Mesendoderm (in vitro differentiated cells): ENCODE results near the gene YPEL2.
"Not testable (repeated sequence)": the region's sequence is repeated elsewhere in the genome, so short reads cannot be mapped to it uniquely, and the experiment has no call there.

Source experiments
- DNase-seq: peaks from one replicate; pipeline ENCODE4 v3.0.0; 2013
- H2AK5ac ChIP-seq: 2 replicates; pipeline ENCODE4 v1.6.1; 2013; ENCODE audit warnings: low read length, inconsistent platforms
- H2BK120ac ChIP-seq: 2 replicates; pipeline ENCODE4 v1.6.1; 2013; ENCODE audit warnings: low read depth, mild to moderate bottlenecking, low read length, moderate library complexity, mixed read lengths
- H2BK15ac ChIP-seq: replicated peaks from 2 replicates; pipeline ENCODE4 v1.6.1; 2013; ENCODE audit warnings: low read depth, mild to moderate bottlenecking, moderate library complexity
- H2BK5ac ChIP-seq: 2 replicates; pipeline ENCODE4 v1.6.1; 2013; ENCODE audit warnings: low read length, inconsistent platforms
- H3K18ac ChIP-seq: 2 replicates; pipeline ENCODE4 v1.6.1; 2013; ENCODE audit warnings: mild to moderate bottlenecking, low read length, mixed read lengths
- H3K23ac ChIP-seq: one replicate; pipeline ENCODE4 v1.6.1; 2013; ENCODE audit warnings: low read length
- H3K27ac ChIP-seq: 2 replicates; pipeline ENCODE4 v1.5.1; 2013; ENCODE audit warnings: low read depth, mild to moderate bottlenecking, inconsistent platforms, low read length, moderate library complexity
- H3K27me3 ChIP-seq: 2 replicates; pipeline ENCODE4 v1.6.1; 2013; ENCODE audit warnings: low read length, control low read depth, mild to moderate bottlenecking, inconsistent platforms; ENCODE audit not compliant: insufficient read depth, poor library complexity
- H3K36me3 ChIP-seq: 2 replicates; pipeline ENCODE4 v1.6.1; 2013; ENCODE audit warnings: low read length, inconsistent platforms; ENCODE audit not compliant: control insufficient read depth, insufficient read depth
- H3K4ac ChIP-seq: one replicate; pipeline ENCODE4 v1.6.1; 2013; ENCODE audit warnings: low read depth, mild to moderate bottlenecking, low read length, moderate library complexity
- H3K4me1 ChIP-seq: 2 replicates; pipeline ENCODE4 v1.6.1; 2013; ENCODE audit warnings: low read depth, low read length, inconsistent platforms; ENCODE audit not compliant: control insufficient read depth
- H3K4me2 ChIP-seq: 2 replicates; pipeline ENCODE4 v1.6.1; 2013; ENCODE audit warnings: low read length
- H3K4me3 ChIP-seq: 2 replicates; pipeline ENCODE4 v1.5.1; 2013; ENCODE audit warnings: mild to moderate bottlenecking, low read length
- H3K56ac ChIP-seq: one replicate; pipeline ENCODE4 v1.6.1; 2013; ENCODE audit warnings: low read length
- H3K79me1 ChIP-seq: 2 replicates; pipeline ENCODE4 v1.6.1; 2013; ENCODE audit warnings: low read length, inconsistent platforms
- H3K79me2 ChIP-seq: 2 replicates; pipeline ENCODE4 v1.6.1; 2013; ENCODE audit warnings: mild to moderate bottlenecking, low read length; ENCODE audit not compliant: control insufficient read depth, insufficient read depth
- H3K9ac ChIP-seq: 2 replicates; pipeline ENCODE4 v1.6.1; 2013; ENCODE audit warnings: low read length, inconsistent platforms
- H4K5ac ChIP-seq: one replicate; pipeline ENCODE4 v1.6.1; 2013; ENCODE audit warnings: low read length
- H4K8ac ChIP-seq: one replicate; pipeline ENCODE4 v1.6.1; 2013; ENCODE audit warnings: low read depth, mild to moderate bottlenecking, control low read depth, low read length, moderate library complexity
- WGBS: extraction: QIAGEN DNeasy Blood & Tissue Kit; methylation state at CpG from one replicate; pipeline ENCODE4 v1.1.7; 2013; ENCODE audit warnings: low lambda C conversion rate, missing lambda C conversion rate; ENCODE audit not compliant: insufficient coverage; ENCODE audit errors: extremely low coverage; 5-methylcytosine and 5-hydroxymethylcytosine counted together

Gene YPEL2

DNA sequence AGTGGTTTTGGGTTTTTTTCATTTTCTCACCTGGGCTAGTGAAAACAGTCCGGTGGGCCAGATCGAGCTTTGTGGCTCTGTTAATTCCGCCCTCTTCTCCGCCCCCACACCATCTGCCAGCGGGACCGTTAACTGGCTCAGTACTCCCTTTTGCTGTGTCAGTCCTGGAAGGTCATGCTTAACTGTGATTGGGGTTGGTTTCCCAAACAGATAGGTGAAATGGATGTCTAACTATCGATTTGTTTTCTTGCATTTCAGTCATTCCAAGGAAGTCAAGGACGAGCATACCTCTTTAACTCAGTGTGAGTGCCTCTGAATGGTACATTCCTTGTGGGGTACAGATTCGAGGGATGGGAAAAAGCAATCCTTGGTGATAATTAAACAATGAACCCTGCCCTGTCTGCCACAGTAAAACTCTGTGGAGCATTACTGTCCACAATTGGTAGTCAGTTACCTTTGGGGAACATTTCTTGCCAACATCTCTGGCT is 56.7 kb downstream of the YPEL2 start:
- no peak overlapping the region for H2BK15ac ChIP-seq
- H3K4me1 ChIP-seq = no peaks in the 10 kb centered on the region
- no peak overlapping the region for H2BK120ac ChIP-seq
- H3K18ac ChIP-seq = no peak overlapping the region
- H3K23ac ChIP-seq = no peak overlapping the region
- no peak overlapping the region for H3K9ac ChIP-seq
- no peak overlapping the region for H2BK5ac ChIP-seq
- no peak overlapping the region for H4K8ac ChIP-seq
- no peaks in the 10 kb centered on the region for H3K79me1 ChIP-seq
- WGBS = no CpG with 5 or more reads among the region's 9 CpGs
- H2AK5ac ChIP-seq = no peak overlapping the region
- H3K56ac ChIP-seq = no peak overlapping the region
- no peak overlapping the region for H3K4ac ChIP-seq
- H3K27me3 ChIP-seq = no peaks in the 10 kb centered on the region
- no peak overlapping the region for H3K4me2 ChIP-seq
- no peaks in the 10 kb centered on the region for H3K79me2 ChIP-seq
- no peaks in the 10 kb centered on the region for H3K36me3 ChIP-seq
- H3K4me3 ChIP-seq = no peak overlapping the region
- no peak overlapping the region for H3K27ac ChIP-seq
- DNase-seq = no peak
- no peak overlapping the region for H4K5ac ChIP-seq

DNA sequence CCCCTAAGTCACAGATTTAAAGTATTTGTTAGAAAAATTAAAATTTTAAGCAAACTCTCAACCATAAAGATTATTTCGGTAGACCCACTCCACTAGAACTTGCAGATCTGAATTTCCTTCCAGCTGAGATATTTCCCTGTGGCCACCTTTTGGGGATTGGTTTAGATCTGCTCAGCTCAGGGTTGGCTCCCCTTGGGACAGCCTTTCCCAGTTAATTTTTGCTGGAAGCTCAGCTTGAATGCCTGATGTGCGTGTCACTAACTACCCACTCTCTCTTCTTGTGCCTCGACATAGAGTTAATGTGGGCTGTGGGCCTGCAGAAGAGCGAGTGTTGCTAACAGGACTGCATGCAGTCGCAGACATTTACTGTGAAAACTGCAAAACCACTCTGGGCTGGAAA is 57.6 kb downstream of the YPEL2 start:
- no peak overlapping the region for H4K8ac ChIP-seq
- H3K9ac ChIP-seq = no peak overlapping the region
- no peak overlapping the region for H2AK5ac ChIP-seq
- no peak overlapping the region for H3K4me2 ChIP-seq
- no peak for DNase-seq
- no peak overlapping the region for H2BK120ac ChIP-seq
- no peak overlapping the region for H3K4ac ChIP-seq
- no peak overlapping the region for H2BK15ac ChIP-seq
- no peak overlapping the region for H3K18ac ChIP-seq
- H3K27me3 ChIP-seq = no peaks in the 10 kb centered on the region
- H3K4me1 ChIP-seq = no peaks in the 10 kb centered on the region
- H3K79me1 ChIP-seq = no peaks in the 10 kb centered on the region
- no peak overlapping the region for H3K27ac ChIP-seq
- H3K79me2 ChIP-seq = no peaks in the 10 kb centered on the region
- H2BK5ac ChIP-seq = no peak overlapping the region
- no CpG with 5 or more reads among the region's 5 CpGs for WGBS
- no peak overlapping the region for H3K23ac ChIP-seq
- no peak overlapping the region for H3K4me3 ChIP-seq
- H3K36me3 ChIP-seq = no peaks in the 10 kb centered on the region
- no peak overlapping the region for H3K56ac ChIP-seq
- no peak overlapping the region for H4K5ac ChIP-seq

DNA sequence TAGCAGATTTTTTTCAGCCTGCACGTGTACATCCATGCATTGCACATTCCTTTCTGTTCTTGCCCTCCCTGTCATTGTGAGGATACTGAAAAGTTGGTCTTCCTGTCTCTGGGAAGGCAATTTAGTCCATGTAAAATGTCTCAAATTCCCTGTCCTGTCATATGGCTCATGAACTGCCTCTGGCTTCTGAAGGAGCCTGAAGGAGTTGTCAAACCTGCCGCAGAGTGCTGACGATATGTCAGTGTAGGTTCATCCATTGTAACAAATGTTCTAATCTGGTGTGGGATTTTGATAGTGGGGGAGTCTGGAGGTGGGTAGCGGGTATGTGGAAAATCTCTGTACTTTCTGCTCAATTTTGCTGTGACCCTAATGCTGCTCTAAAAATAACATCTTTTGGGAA is 59.6 kb downstream of the YPEL2 start:
- Histone ChIP-seq H3K4me2 (no peak overlapping the region), H2BK120ac (no peak overlapping the region), H3K4me1 (no peaks in the 10 kb centered on the region), H2BK5ac (no peak overlapping the region), H4K8ac (no peak overlapping the region), H3K4me3 (no peak overlapping the region), H3K18ac (no peak overlapping the region), H2AK5ac (no peak overlapping the region), H3K36me3 (no peaks in the 10 kb centered on the region), H3K56ac (no peak overlapping the region), H3K23ac (no peak overlapping the region), H3K4ac (no peak overlapping the region), H3K9ac (no peak overlapping the region), H3K27me3 (no peaks in the 10 kb centered on the region), H3K79me1 (no peaks in the 10 kb centered on the region), H4K5ac (no peak overlapping the region), H2BK15ac (no peak overlapping the region), H3K27ac (no peak overlapping the region), H3K79me2 (no peaks in the 10 kb centered on the region)
- no CpG with 5 or more reads among the region's 4 CpGs for WGBS
- DNase-seq = no peak

DNA sequence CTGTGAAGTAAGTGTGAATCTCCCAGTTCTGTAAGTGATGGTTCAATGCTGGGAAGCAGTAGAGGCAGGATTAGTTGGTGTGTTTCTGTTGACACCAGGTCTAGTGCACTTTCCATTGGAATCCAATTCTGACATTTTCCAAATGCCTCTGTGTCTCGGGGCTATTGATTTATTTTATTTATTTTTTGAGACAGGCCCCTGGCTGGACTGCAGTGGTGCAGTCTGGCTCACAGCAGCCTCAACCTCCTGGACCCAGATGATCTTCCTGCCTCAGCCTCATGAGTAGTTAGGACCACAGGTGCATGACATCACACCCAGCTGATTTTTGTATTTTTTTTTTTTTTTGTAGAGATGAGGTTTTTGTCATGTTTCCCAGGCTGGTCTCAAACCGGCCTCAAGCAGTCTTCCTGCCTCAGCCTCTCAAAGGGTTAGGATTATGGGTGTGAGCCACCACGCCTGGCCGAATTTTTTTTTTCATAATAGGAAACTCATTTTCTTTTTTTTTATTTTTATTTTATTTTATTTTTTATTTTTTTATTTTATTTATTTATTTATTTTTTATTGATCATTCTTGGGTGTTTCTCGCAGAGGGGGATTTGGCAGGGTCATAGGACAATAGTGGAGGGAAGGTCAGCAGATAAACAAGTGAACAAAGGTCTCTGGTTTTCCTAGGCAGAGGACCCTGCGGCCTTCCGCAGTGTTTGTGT is 61.7 kb downstream of the YPEL2 start:
- no peak overlapping the region for H2BK15ac ChIP-seq
- no peak overlapping the region for H2BK120ac ChIP-seq
- WGBS = no CpG with 5 or more reads among the region's 7 CpGs
- no peaks in the 10 kb centered on the region for H3K27me3 ChIP-seq
- H4K5ac ChIP-seq = no peak overlapping the region
- no peak overlapping the region for H3K27ac ChIP-seq
- H3K9ac ChIP-seq = no peak overlapping the region
- DNase-seq = no peak
- H3K4me2 ChIP-seq = no peak overlapping the region
- no peaks in the 10 kb centered on the region for H3K4me1 ChIP-seq
- no peak overlapping the region for H3K18ac ChIP-seq
- H3K79me2 ChIP-seq = no peaks in the 10 kb centered on the region
- H3K4ac ChIP-seq = no peak overlapping the region
- no peak overlapping the region for H4K8ac ChIP-seq
- no peak overlapping the region for H3K4me3 ChIP-seq
- H3K56ac ChIP-seq = no peak overlapping the region
- H2AK5ac ChIP-seq = no peak overlapping the region
- peaks cover 2% of the 10 kb centered on the region for H3K36me3 ChIP-seq
- no peak overlapping the region for H3K23ac ChIP-seq
- H3K79me1 ChIP-seq = no peaks in the 10 kb centered on the region
- H2BK5ac ChIP-seq = no peak overlapping the region

DNA sequence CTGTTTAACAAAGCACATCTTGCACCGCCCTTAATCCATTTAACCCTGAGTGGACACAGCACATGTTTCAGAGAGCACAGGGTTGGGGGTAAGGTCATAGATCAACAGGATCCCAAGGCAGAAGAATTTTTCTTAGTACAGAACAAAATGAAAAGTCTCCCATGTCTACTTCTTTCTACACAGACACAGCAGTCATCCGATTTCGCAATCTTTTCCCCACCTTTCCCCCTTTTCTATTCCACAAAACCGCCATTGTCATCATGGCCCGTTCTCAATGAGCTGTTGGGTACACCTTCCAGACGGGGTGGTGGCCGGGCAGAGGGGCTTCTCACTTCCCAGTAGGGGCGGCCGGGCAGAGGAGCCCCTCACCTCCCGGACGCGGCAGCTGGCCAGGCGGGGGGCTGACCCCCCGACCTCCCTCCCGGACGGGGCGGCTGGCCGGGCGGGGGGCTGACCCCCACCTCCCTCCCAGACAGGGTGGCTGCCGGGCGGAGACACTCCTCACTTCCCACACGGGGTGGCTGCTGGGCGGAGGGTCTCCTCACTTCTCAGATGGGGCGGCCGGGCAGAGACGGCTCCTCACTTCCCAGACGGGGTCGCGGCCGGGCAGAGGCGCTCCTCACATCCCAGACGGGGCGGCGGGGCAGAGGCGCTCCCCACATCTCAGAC is 62.4 kb downstream of the YPEL2 start:
- H3K79me1 ChIP-seq, H3K27me3 ChIP-seq, H3K4me3 ChIP-seq, H2BK120ac ChIP-seq, H3K36me3 ChIP-seq, H2BK5ac ChIP-seq, H3K27ac ChIP-seq, H3K4me1 ChIP-seq, H4K8ac ChIP-seq, DNase-seq, H3K23ac ChIP-seq, H2AK5ac ChIP-seq, H3K18ac ChIP-seq, H3K9ac ChIP-seq, H3K56ac ChIP-seq, H4K5ac ChIP-seq, H3K4me2 ChIP-seq, H3K79me2 ChIP-seq, H3K4ac ChIP-seq, H2BK15ac ChIP-seq: not testable (repeated sequence)
- WGBS = no CpG with 5 or more reads among the region's 35 CpGs
